ENCODE measurements around the gene ZEB2. TPM values are rescaled to one million over a fixed set of nuclear protein-coding genes. Genes with fewer than 3 reads are reported as not detected.

ZEB2 gene
- total and polyA plus RNA-seq, 2 of the 13 experiments (the other 11 are each of a cell fraction or from before 2014, with no cell fraction given): 0.07 TPM; not detected in 1

DNA sequence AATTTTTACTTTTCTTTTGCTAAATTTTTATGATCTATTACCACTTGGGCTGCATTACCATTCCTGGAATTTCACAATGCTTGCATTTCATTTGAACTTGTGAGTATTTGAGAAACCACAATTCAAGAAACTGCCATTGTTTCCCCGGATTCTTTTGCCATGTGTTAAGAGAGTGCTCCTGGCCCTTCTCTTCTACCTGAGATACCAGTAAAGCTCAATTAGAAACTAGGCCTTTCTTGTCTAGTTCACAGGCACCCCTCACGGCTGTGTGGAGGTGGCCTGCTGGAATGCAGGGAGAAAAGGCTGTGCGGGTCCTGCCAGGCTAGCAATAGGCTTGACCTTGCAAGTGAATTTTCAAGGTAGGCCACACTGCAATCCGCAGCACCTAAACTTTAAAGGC, 40.8 kb downstream of the ZEB2 start:
- Histone ChIP-seq H3K9me3 (ENCODE audit: low read length) (no peaks in the 10 kb centered on the region), H3K79me2 (ENCODE audit: insufficient read depth, low read length) (no peaks in the 10 kb centered on the region), H3K27ac (ENCODE audit: extremely low read length, insufficient read depth, low read length) (no peak overlapping the region), H3K4me2 (ENCODE audit: low read depth, low read length) (no peak overlapping the region), H3K9ac (ENCODE audit: insufficient read depth, low read depth, low read length) (no peak overlapping the region), H2AFZ (ENCODE audit: low read length) (no peak overlapping the region), H3K27me3 (ENCODE audit: control insufficient read depth in 1 of 2, insufficient read depth in 2 of 2, low read length in 2 of 2) (peaks cover 0 to 5% of the 10 kb centered on the region in 2 experiments; a peak in 1 of 5 replicates), H3K4me3 (replicated peaks in 1 of 3; ENCODE audit: insufficient read depth in 1 of 3, low read depth in 2 of 3, low read length in 3 of 3) (no peak overlapping the region), H3K4me1 (ENCODE audit: insufficient read depth, low read length) (no peaks in the 10 kb centered on the region), H3K36me3 (replicated peaks in 1 of 2; ENCODE audit: control insufficient read depth in 1 of 2, insufficient read depth in 2 of 2, low read length in 2 of 2) (no peaks in the 10 kb centered on the region), H4K20me1 (ENCODE audit: insufficient read depth, low read length) (no peaks in the 10 kb centered on the region)
- in situ Hi-C loops (cut with HindIII; ENCODE audit: extremely low pct_ligation_motif_present, low pct_unique_long_range_greater_than_20kb) (no loop called here), intact Hi-C loops (cut with micrococcal nuclease; ENCODE audit: unreplicated experiment) (no loop called here)
- FAIRE-seq (no peak), DNase-seq (ENCODE audit: low spot score) (no peak), ATAC-seq (no peak)
- POLR2A ChIA-PET: no interaction called here
- 36% methylated on average over 4 of the region's 4 CpGs for WGBS (ENCODE audit: low lambda C conversion rate)
- no TSS peak for BruUV-seq (replicated peaks)
- CTCF ChIA-PET (ENCODE audit: low intra/inter-chr PET ratio, low total read pairs): no interaction called here
- TF ChIP-seq ZNF335 (CRISPR knock-in tag; IDR thresholded peaks at IDR 0.05) (no peak), KDM5A (IDR thresholded peaks at IDR 0.05; ENCODE audit: borderline replicate concordance, low read length) (no peak), RAD51 (IDR thresholded peaks at IDR 0.05; ENCODE audit: borderline replicate concordance) (no peak), SP1 (IDR thresholded peaks at IDR 0.05) (no peak), SP1 (CRISPR knock-in tag; IDR thresholded peaks at IDR 0.05) (no peak), ZFP41 (CRISPR knock-in tag; IDR thresholded peaks at IDR 0.05; ENCODE audit: borderline replicate concordance) (no peak), FOXP1 (IDR thresholded peaks at IDR 0.05) (no peak), FOXP1 (CRISPR knock-in tag; IDR thresholded peaks at IDR 0.05) (no peak)
- TF ChIP-seq, protein P1, sequence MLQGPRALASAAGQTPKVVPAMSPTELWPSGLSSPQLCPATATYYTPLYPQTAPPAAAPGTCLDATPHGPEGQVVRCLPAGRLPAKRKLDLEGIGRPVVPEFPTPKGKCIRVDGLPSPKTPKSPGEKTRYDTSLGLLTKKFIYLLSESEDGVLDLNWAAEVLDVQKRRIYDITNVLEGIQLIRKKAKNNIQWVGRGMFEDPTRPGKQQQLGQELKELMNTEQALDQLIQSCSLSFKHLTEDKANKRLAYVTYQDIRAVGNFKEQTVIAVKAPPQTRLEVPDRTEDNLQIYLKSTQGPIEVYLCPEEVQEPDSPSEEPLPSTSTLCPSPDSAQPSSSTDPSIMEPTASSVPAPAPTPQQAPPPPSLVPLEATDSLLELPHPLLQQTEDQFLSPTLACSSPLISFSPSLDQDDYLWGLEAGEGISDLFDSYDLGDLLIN (CRISPR knock-in tag; IDR thresholded peaks at IDR 0.05; ENCODE audit: borderline replicate concordance): no peak

GRCh38 chr2:144477957-144478311, 42.0 kb downstream of the ZEB2 start:
- Histone ChIP-seq H3K4me3 (replicated peaks in 1 of 3; ENCODE audit: insufficient read depth in 1 of 3, low read depth in 2 of 3, low read length in 3 of 3) (no peak overlapping the region), H3K9me3 (ENCODE audit: low read length) (no peaks in the 10 kb centered on the region), H3K4me2 (ENCODE audit: low read depth, low read length) (no peak overlapping the region), H3K9ac (ENCODE audit: insufficient read depth, low read depth, low read length) (no peak overlapping the region), H3K36me3 (replicated peaks in 1 of 2; ENCODE audit: control insufficient read depth in 1 of 2, insufficient read depth in 2 of 2, low read length in 2 of 2) (no peaks in the 10 kb centered on the region), H3K79me2 (ENCODE audit: insufficient read depth, low read length) (no peaks in the 10 kb centered on the region), H3K27me3 (ENCODE audit: control insufficient read depth in 1 of 2, insufficient read depth in 2 of 2, low read length in 2 of 2) (peaks cover 0 to 5% of the 10 kb centered on the region in 2 experiments; a peak in 1 of 5 replicates), H4K20me1 (ENCODE audit: insufficient read depth, low read length) (no peaks in the 10 kb centered on the region), H2AFZ (ENCODE audit: low read length) (no peak overlapping the region), H3K27ac (ENCODE audit: extremely low read length, insufficient read depth, low read length) (no peak overlapping the region), H3K4me1 (ENCODE audit: insufficient read depth, low read length) (no peaks in the 10 kb centered on the region)
- intact Hi-C loops (cut with micrococcal nuclease; ENCODE audit: unreplicated experiment) (no loop called here), in situ Hi-C loops (cut with HindIII; ENCODE audit: extremely low pct_ligation_motif_present, low pct_unique_long_range_greater_than_20kb) (no loop called here)
- ATAC-seq (no peak), FAIRE-seq (no peak), DNase-seq (ENCODE audit: low spot score) (no peak)
- WGBS (ENCODE audit: low lambda C conversion rate): 33% methylated on average over 7 of the region's 7 CpGs
- ChIA-PET POLR2A (no interaction called here), CTCF (ENCODE audit: low intra/inter-chr PET ratio, low total read pairs) (no interaction called here)
- BruUV-seq (replicated peaks): no TSS peak
- TF ChIP-seq SRF (IDR thresholded peaks at IDR 0.05; ENCODE audit: low read depth, low read length): no peak
- TF ChIP-seq CEBPB (IDR thresholded peaks at IDR 0.05; ENCODE audit: borderline replicate concordance, low read depth, low read length): peak; percentile 81

Measured in HepG2 (cell line).